Esophagus muscularis mucosa (tissue), 4 donors: ENCODE measurements around the gene ARHGEF39. TPM values are rescaled to one million over a fixed set of nuclear protein-coding genes. Genes with fewer than 3 reads are reported as not detected.
"Not testable (repeated sequence)": the region's sequence is repeated elsewhere in the genome, so short reads cannot be mapped to it uniquely, and the experiment has no call there.

Experiments used
- DNase-seq: peaks from one replicate; pipeline ENCODE4 v3.0.0-alpha.2; 2017; ENCODE audit errors: extremely low spot score
- H3K27ac ChIP-seq, 4 donors: fragments of 200-600 bp; sonication (generic); replicated peaks in 1 of 4; 1 replicate in 3 of 4; 2 replicates in 1 of 4; pipeline ENCODE4 v1.5.1; 2016 to 2019; ENCODE audit warnings: mild to moderate bottlenecking in 1 of 4
- H3K27me3 ChIP-seq, 4 donors: fragments of 200-600 bp; sonication (generic); one replicate each; pipeline versions ENCODE4 v1.5.1 to v1.6.0; 2016 to 2019
- H3K36me3 ChIP-seq, 4 donors: fragments of 200-600 bp; sonication (generic); one replicate each; pipeline ENCODE4 v1.5.1; 2016 to 2019
- H3K4me1 ChIP-seq, 4 donors: fragments of 200-600 bp; sonication (generic); one replicate each; pipeline ENCODE4 v1.5.1; 2016 to 2019
- H3K4me3 ChIP-seq, 4 donors: fragments of 200-600 bp; sonication (generic); 1 replicate in 2 of 4; 2 replicates in 2 of 4; pipeline ENCODE4 v1.5.1; 2016 to 2019; ENCODE audit warnings: mild to moderate bottlenecking in 4 of 4, moderate library complexity in 1 of 4
- H3K9me3 ChIP-seq, 4 donors: fragments of 200-600 bp; sonication (generic); 1 replicate in 3 of 4; 2 replicates in 1 of 4; pipeline ENCODE4 v1.5.1; 2016 to 2019
- CTCF ChIP-seq, 3 experiments: fragments of 200-600 bp in 2 of 3; fragments of 450-650 bp in 1 of 3; sonication (generic) in 2 of 3; IDR thresholded peaks; one replicate each; pipeline ENCODE4 v1.5.1; 2017 to 2019; ENCODE audit warnings: antibody characterized with exemption in 3 of 3, mild to moderate bottlenecking in 2 of 3, moderate library complexity in 1 of 3
- EP300 ChIP-seq: sonication (generic); formaldehyde crosslinking; IDR thresholded peaks from one replicate; pipeline ENCODE4 v1.6.1; 2017; ENCODE audit warnings: antibody characterized with exemption
- POLR2A ChIP-seq: fragments of 450-650 bp; IDR thresholded peaks from one replicate; pipeline ENCODE4 v1.6.1; 2017; ENCODE audit warnings: antibody characterized with exemption, moderate library complexity, mild to moderate bottlenecking, low read depth
- POLR2AphosphoS5 ChIP-seq, 2 donors: sonication (generic); formaldehyde crosslinking; IDR thresholded peaks; one replicate each; pipeline ENCODE4 v1.6.1; 2017; ENCODE audit warnings: antibody characterized with exemption in 2 of 2
- WGBS: methylation state at CpG from one replicate; pipeline ENCODE4 v1.1.5; 2018; 5-methylcytosine and 5-hydroxymethylcytosine counted together
- intact Hi-C: fragments of 100-400 bp; cut with DNase I; formaldehyde crosslinking; loops from one replicate; pipeline ENCODE4 v1.15.1; 2023
- small RNA-seq, 3 donors: library from RNA; depleted of rRNA; stranded (forward); fragments of <200 nt; gene quantifications; one replicate each; pipeline ENCODE3, GENCODE V24; 2016
- total RNA-seq, 4 donors: library from RNA; depleted of rRNA; stranded (reverse); fragments of >200 nt; gene quantifications; one replicate each; pipeline versions ENCODE4 v1.1.0 to v1.2.1, GENCODE V29; 2016

ARHGEF39 gene
- total RNA-seq, 4 donors from 2014 or later = 1.3 to 3.3 (median 1.7) TPM

DNA sequence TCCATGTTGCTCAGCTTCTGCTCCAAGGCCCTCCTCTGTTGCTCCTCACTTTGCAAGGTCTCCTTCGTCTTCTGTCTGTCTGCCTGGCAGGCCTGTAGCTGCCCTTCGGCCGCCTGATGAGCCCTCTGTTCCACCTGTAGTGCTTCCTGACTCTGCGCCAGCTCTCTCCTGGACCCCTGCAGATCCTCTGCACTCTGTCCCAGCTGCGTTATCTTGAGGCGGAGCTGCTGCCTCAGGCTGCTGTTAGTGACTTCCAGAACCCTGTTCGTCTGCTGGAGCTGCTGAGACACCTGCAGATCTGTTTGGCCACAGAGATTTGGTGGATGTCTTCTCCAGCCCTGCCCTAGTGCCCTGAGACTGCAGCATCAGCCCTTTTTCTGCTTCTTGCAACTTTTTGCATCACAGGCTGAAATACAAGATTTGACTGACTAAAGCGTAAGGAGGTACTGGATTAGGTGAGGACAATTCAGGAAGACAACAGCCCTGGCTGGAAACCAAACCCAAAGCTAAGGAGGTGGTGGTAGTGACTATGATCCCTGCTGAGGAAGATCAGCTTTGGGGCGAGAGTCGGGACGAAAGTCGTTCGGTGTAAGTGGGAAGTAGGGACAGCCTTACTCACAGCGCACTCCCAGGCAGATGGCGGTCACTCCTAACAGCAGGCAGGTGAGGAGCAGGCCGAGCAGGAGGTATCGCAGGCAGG is 48.9 kb downstream of the ARHGEF39 start:
- TF ChIP-seq EP300 (no peak), POLR2AphosphoS5 (IDR thresholded peaks at IDR 0.05) (no peak), CTCF (IDR thresholded peaks at IDR 0.05) (no peak), POLR2A (no peak)
- no peak overlapping the region for H3K4me3 ChIP-seq

GRCh38 chr9:35612843-35613242 is 52.2 kb downstream of the ARHGEF39 start:
- Histone ChIP-seq H3K4me1 (peaks cover 4 to 21% (median 12%) of the 10 kb centered on the region in 4 donors), H3K27me3 (no peaks in the 10 kb centered on the region), H3K27ac (no peak overlapping the region), H3K36me3 (peaks cover 21 to 28% (median 26%) of the 10 kb centered on the region in 4 donors), H3K9me3 (no peaks in the 10 kb centered on the region), H3K4me3 (no peak overlapping the region)
- WGBS = 68% methylated on average over 2 of the region's 2 CpGs
- DNase-seq = no peak
- TF ChIP-seq POLR2AphosphoS5 (IDR thresholded peaks at IDR 0.05) = no peak
- TF ChIP-seq EP300 = no peak
- intact Hi-C loops = no loop called here

More for the DNA sequence above, 48.9 kb downstream of the ARHGEF39 start:
- no peaks in the 10 kb centered on the region for H3K27me3 ChIP-seq
- H3K27ac ChIP-seq = no peak overlapping the region
- no peaks in the 10 kb centered on the region for H3K36me3 ChIP-seq
- peaks cover 4 to 17% (median 14%) of the 10 kb centered on the region in 4 donors for H3K4me1 ChIP-seq
- WGBS = 73% methylated on average over 17 of the region's 17 CpGs
- intact Hi-C loops = no loop called here
- DNase-seq = no peak
- H3K9me3 ChIP-seq = no peaks in the 10 kb centered on the region

GRCh38 chr9:35612066-35612465 is 52.9 kb downstream of the ARHGEF39 start:
- H3K27ac ChIP-seq, DNase-seq, H3K9me3 ChIP-seq, intact Hi-C loops, H3K4me3 ChIP-seq, H3K27me3 ChIP-seq: not testable (repeated sequence)
- 91% methylated on average over 4 of the region's 4 CpGs for WGBS
- H3K4me1 ChIP-seq = peaks cover 0 to 19% (median 8%) of the 10 kb centered on the region in 4 donors
- H3K36me3 ChIP-seq = peaks cover 21 to 34% (median 33%) of the 10 kb centered on the region in 4 donors

DNA sequence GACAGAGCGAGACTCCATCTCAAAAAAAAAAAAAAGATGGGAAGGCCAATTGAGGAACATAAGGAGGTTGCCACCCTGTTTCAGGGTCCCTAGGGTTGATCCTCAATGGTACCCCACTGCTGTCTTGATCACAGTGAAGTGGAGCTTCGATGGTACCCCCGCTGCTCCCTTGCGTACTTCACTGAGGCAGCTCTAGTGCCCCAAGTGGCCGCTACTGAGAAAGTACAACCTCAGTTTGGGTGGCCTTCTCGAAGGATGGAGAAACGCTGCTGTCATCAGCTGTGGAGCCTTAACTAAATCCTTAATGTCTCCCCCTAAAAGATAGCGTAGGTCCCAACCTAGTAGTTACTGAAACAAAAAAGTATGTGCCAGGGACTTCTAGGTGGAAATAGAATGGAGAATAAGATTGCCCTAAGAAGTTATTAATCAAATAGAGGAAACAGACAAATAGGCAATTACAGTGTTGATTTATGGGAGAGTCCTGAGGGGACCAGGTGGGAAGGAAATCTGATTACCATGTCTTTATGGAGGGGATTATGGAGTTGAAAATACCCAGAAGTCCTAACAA is 53.7 kb downstream of the ARHGEF39 start:
- H3K27me3 ChIP-seq = no peaks in the 10 kb centered on the region
- TF ChIP-seq POLR2A = no peak
- TF ChIP-seq CTCF (IDR thresholded peaks at IDR 0.05) = peak; percentile 49 to 76 (median 58)
- no peak overlapping the region for H3K27ac ChIP-seq
- H3K4me1 ChIP-seq = peaks cover 7 to 19% (median 10%) of the 10 kb centered on the region in 4 donors
- no peaks in the 10 kb centered on the region for H3K9me3 ChIP-seq
- no peak for DNase-seq
- intact Hi-C loops = no loop called here
- no peak overlapping the region for H3K4me3 ChIP-seq
- peaks cover 21 to 36% (median 33%) of the 10 kb centered on the region in 4 donors for H3K36me3 ChIP-seq
- 17% methylated on average over 8 of the region's 8 CpGs for WGBS

DNA sequence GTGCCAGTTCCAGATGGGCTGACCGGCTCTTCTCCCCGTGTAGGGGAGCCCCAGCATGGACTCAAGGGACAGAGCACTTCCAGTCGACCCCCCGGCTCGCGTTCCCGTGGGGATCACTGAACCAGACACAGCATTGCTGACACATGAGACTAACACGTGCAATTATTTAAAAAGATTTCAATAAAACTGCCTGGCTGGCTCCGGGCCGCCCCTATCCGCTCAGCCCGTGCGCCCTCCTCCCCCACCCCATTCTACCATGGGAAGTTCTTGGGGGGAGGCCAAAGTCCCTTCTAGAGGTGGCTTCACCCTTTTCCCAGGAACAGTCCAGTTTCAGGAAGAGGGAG is 55.2 kb downstream of the ARHGEF39 start:
- intact Hi-C loops = loop anchor here (5.0 kb wide), 1 partner anchor 128 kb away; no protein-coding TSS in a partner anchor

More for the DNA sequence above, 55.2 kb downstream of the ARHGEF39 start:
- peaks cover 21 to 36% (median 33%) of the 10 kb centered on the region in 4 donors for H3K36me3 ChIP-seq
- no peaks in the 10 kb centered on the region for H3K27me3 ChIP-seq
- H3K27ac ChIP-seq = no peak overlapping the region
- no peak for DNase-seq
- no peaks in the 10 kb centered on the region for H3K9me3 ChIP-seq
- H3K4me3 ChIP-seq = no peak overlapping the region
- WGBS = 87% methylated on average over 12 of the region's 13 CpGs
- peaks cover 12 to 26% (median 18%) of the 10 kb centered on the region in 4 donors for H3K4me1 ChIP-seq
- TF ChIP-seq POLR2A = no peak
- no peak for TF ChIP-seq POLR2AphosphoS5 (IDR thresholded peaks at IDR 0.05)

Small RNAs within 50 kb of the gene (small RNA-seq; reads per million reads assigned to genes)
- gene RMRP (0 reads per million in 3 donors), gene RN7SL22P (0 reads per million in 3 donors)

Other genes starting within 250 kb of the ARHGEF39 start
- gene RUSC2, start 175.1 kb downstream of the ARHGEF39 start, total RNA-seq = 10 to 100 TPM; 48.0 to 91.2 (median 73.8) TPM
- 10 to 100 TPM; 48.2 to 80.6 (median 63.4) TPM for gene TESK1, start 59.9 kb downstream of the ARHGEF39 start, total RNA-seq
- 1 to 10 TPM in 2 of 4 donors, not detected in 2; 1.4 to 2.2 TPM for gene CD72, start 46.8 kb downstream of the ARHGEF39 start, total RNA-seq
- gene SIT1, start 14.3 kb downstream of the ARHGEF39 start, total RNA-seq = under 1 TPM in 3 of 4 donors, not detected in 1; 0.40 to 0.83 (median 0.83) TPM
- 1,000 to 10,000 TPM; 1,899 to 6,162 (median 2,510) TPM for gene RMRP, start 7.2 kb downstream of the ARHGEF39 start, total RNA-seq
- 100 to 1,000 TPM in 2 of 4 donors, 10 to 100 TPM in 2; 68.4 to 117 (median 104) TPM for gene CCDC107, start 6.9 kb downstream of the ARHGEF39 start, total RNA-seq
- gene CA9, start 8.7 kb upstream of the ARHGEF39 start, total RNA-seq = 1 to 10 TPM in 1 of 4 donors, not detected in 3; 2.2 TPM
- over 10,000 TPM in 3 of 4 donors, 1,000 to 10,000 TPM in 1; 8,856 to 14,576 (median 12,022) TPM for gene TPM2, start 24.7 kb upstream of the ARHGEF39 start, total RNA-seq
- gene TLN1, start 67.0 kb upstream of the ARHGEF39 start, total RNA-seq = 1,000 to 10,000 TPM in 3 of 4 donors, 100 to 1,000 TPM in 1; 934 to 1,435 (median 1,196) TPM
- 10 to 100 TPM; 65.6 to 97.3 (median 85.4) TPM for gene CREB3, start 67.5 kb upstream of the ARHGEF39 start, total RNA-seq
- 10 to 100 TPM; 44.0 to 67.8 (median 55.5) TPM for gene GBA2, start 84.0 kb upstream of the ARHGEF39 start, total RNA-seq
- gene RGP1, start 84.1 kb upstream of the ARHGEF39 start, total RNA-seq = 10 to 100 TPM; 22.0 to 31.8 (median 26.8) TPM
- gene MSMP, start 89.1 kb upstream of the ARHGEF39 start, total RNA-seq = 1 to 10 TPM in 1 of 4 donors, not detected in 3; 1.3 TPM
- gene NPR2, start 126.4 kb upstream of the ARHGEF39 start, total RNA-seq = 10 to 100 TPM; 22.0 to 35.9 (median 29.7) TPM
- 1 to 10 TPM in 1 of 4 donors, under 1 TPM in 3; 0.65 to 2.0 (median 0.83) TPM for gene SPAG8, start 147.1 kb upstream of the ARHGEF39 start, total RNA-seq
- gene HINT2, start 149.8 kb upstream of the ARHGEF39 start, total RNA-seq = 10 to 100 TPM; 23.4 to 32.4 (median 27.5) TPM
- not detected for gene FAM221B, start 163.5 kb upstream of the ARHGEF39 start, total RNA-seq
- 10 to 100 TPM in 3 of 4 donors, 1 to 10 TPM in 1; 10.0 to 27.0 (median 20.3) TPM for gene TMEM8B, start 164.0 kb upstream of the ARHGEF39 start, total RNA-seq
- not detected for gene OR13J1, start 205.2 kb upstream of the ARHGEF39 start, total RNA-seq
- gene HRCT1, start 241.0 kb upstream of the ARHGEF39 start, total RNA-seq = 10 to 100 TPM in 2 of 4 donors, 1 to 10 TPM in 2; 3.7 to 53.0 (median 15.6) TPM
- 1 to 10 TPM; 2.1 to 5.7 (median 2.8) TPM for gene SPAAR, start 244.3 kb upstream of the ARHGEF39 start, total RNA-seq